HCT116 (cell line): ENCODE measurements around the gene PRKAG1. TPM values are rescaled to one million over a fixed set of nuclear protein-coding genes. Genes with fewer than 3 reads are reported as not detected.

ENCODE experiments used
- ATAC-seq: fragments of 200-7000 bp; cut with Tn5 transposase; 2 replicates; pipeline ENCODE4 v1.9.1; 2020; ENCODE audit warnings: mild to moderate bottlenecking, moderate library complexity
- BruUV-seq: library from RNA; stranded (reverse); fragments of 400-500 nt; replicated peaks from 2 replicates; lab custom pipeline; 2021; lab: Mats Ljungman, UMichigan
- CTCF ChIA-PET: fragments of 300-600 bp; sonication (Branson Sonifier 250); formaldehyde crosslinking; loops from one replicate; lab custom pipeline; 2021; ENCODE audit warnings: antibody characterized with exemption; lab: Charles Lee
- POLR2A ChIA-PET: fragments of 300-600, 350-600 bp; sonication (Branson Sonifier 250); formaldehyde crosslinking; loops from one replicate; lab custom pipeline; 2021; ENCODE audit warnings: antibody characterized with exemption; lab: Charles Lee
- RAD21 ChIA-PET, 2 experiments: fragments of 300-600 bp; sonication (Branson Sonifier 250); formaldehyde crosslinking; loops; one replicate each; lab custom pipeline; 2023; ENCODE audit warnings: low total read pairs in 2 of 2; ENCODE audit not compliant: uncharacterized antibody in 2 of 2, unreplicated experiment in 2 of 2, low non-redundant PET in 1 of 2; lab: Charles Lee
- DNase-seq: peaks from one replicate; pipeline ENCODE4 v3.0.0-alpha.2; 2010; ENCODE audit warnings: low read depth, low spot score
- H2AFZ ChIP-seq: fragments of 200-600 bp; shearing (Covaris generic), sonication (generic); 2 replicates; pipeline ENCODE4 v1.6.1; 2017; ENCODE audit warnings: low read depth, mixed run types, mixed read lengths, antibody characterized with exemption, low read length; ENCODE audit not compliant: poor library complexity, severe bottlenecking
- H3K27ac ChIP-seq: 2 replicates; pipeline ENCODE4 v1.5.1; 2012; ENCODE audit warnings: low read depth, low read length
- H3K27me3 ChIP-seq: fragments of 200-600 bp; sonication (generic); 2 replicates; pipeline ENCODE4 v1.6.1; 2016; ENCODE audit warnings: mixed run types, low read length, mixed read lengths; ENCODE audit not compliant: insufficient read depth
- H3K36me3 ChIP-seq, 2 experiments: fragments of 200-500 bp in 1 of 2; fragments of 200-600 bp in 1 of 2; sonication (Bioruptor generic) in 1 of 2; sonication (generic) in 1 of 2; 2 replicates each; pipeline versions ENCODE4 v1.5.1 to v1.6.1; 2014 to 2016; ENCODE audit warnings: low read length in 2 of 2, inconsistent platforms in 1 of 2, mixed read lengths in 1 of 2, mixed run types in 1 of 2; ENCODE audit not compliant: insufficient read depth in 2 of 2, control insufficient read depth in 1 of 2
- H3K4me1 ChIP-seq, 2 experiments: fragments of 200-600 bp in 1 of 2; sonication (generic) in 1 of 2; 2 replicates each; pipeline versions ENCODE4 v1.5.1 to v1.6.1; 2012 to 2017; ENCODE audit warnings: low read length in 2 of 2, inconsistent platforms in 1 of 2, mild to moderate bottlenecking in 1 of 2, mixed read lengths in 1 of 2, mixed run types in 1 of 2, moderate library complexity in 1 of 2; ENCODE audit not compliant: insufficient read depth in 2 of 2, control insufficient read depth in 1 of 2
- H3K4me2 ChIP-seq: fragments of 200-600 bp; sonication (generic); 2 replicates; pipeline ENCODE4 v1.6.1; 2017; ENCODE audit warnings: mixed run types, low read length, mixed read lengths
- H3K4me3 ChIP-seq, 2 experiments: fragments of 200-600 bp in 1 of 2; sonication (generic) in 1 of 2; replicated peaks in 1 of 2; 2 replicates each; pipeline ENCODE4 v1.5.1; 2011 to 2016; ENCODE audit warnings: low read length in 2 of 2, control low read depth in 1 of 2, low read depth in 1 of 2, mild to moderate bottlenecking in 1 of 2, mixed read lengths in 1 of 2, mixed run types in 1 of 2
- H3K79me2 ChIP-seq: fragments of 200-600 bp; sonication (generic); 2 replicates; pipeline ENCODE4 v1.6.1; 2017; ENCODE audit warnings: mild to moderate bottlenecking, mixed run types, low read length, moderate library complexity, mixed read lengths; ENCODE audit not compliant: insufficient read depth
- H3K9ac ChIP-seq: fragments of 200-600 bp; sonication (generic); 2 replicates; pipeline ENCODE4 v1.6.1; 2016; ENCODE audit warnings: low read length, mixed read lengths
- H3K9me2 ChIP-seq: fragments of 200-600 bp; sonication (generic), shearing (Covaris generic); 2 replicates; pipeline ENCODE4 v1.6.1; 2017; ENCODE audit warnings: mixed run types, mild to moderate bottlenecking, moderate library complexity; ENCODE audit not compliant: insufficient read depth
- H3K9me3 ChIP-seq, 2 experiments: fragments of 200-500 bp in 1 of 2; fragments of 200-600 bp in 1 of 2; sonication (Bioruptor generic) in 1 of 2; sonication (generic) in 1 of 2; 2 replicates each; pipeline ENCODE4 v1.6.1; 2014 to 2017; ENCODE audit warnings: low read length in 2 of 2, mixed read lengths in 2 of 2, inconsistent platforms in 1 of 2, low read depth in 1 of 2, mild to moderate bottlenecking in 1 of 2, mixed run types in 1 of 2, moderate library complexity in 1 of 2; ENCODE audit not compliant: control insufficient read depth in 1 of 2, insufficient read depth in 1 of 2
- H4K20me1 ChIP-seq: fragments of 200-600 bp; sonication (generic), shearing (Covaris generic); 2 replicates; pipeline ENCODE4 v1.6.1; 2017; ENCODE audit warnings: mixed run types, mild to moderate bottlenecking, moderate library complexity; ENCODE audit not compliant: insufficient read depth
- ATF3 ChIP-seq: IDR thresholded peaks from 2 replicates; pipeline ENCODE4 v1.6.1; 2012
- CBX3 ChIP-seq: IDR thresholded peaks from 2 replicates; pipeline ENCODE4 v1.6.1; 2012; ENCODE audit warnings: low read depth
- ELF1 ChIP-seq: IDR thresholded peaks from 2 replicates; pipeline ENCODE4 v1.6.1; 2012; ENCODE audit warnings: low read depth, borderline replicate concordance
- EZH2 ChIP-seq: fragments of 200-600 bp; sonication (generic); IDR thresholded peaks from 2 replicates; pipeline ENCODE4 v1.6.1; 2017; ENCODE audit warnings: antibody characterized with exemption, mixed run types
- JUND ChIP-seq: IDR thresholded peaks from 2 replicates; pipeline ENCODE4 v1.6.1; 2012
- POLR2A ChIP-seq: IDR thresholded peaks from 2 replicates; pipeline ENCODE4 v1.7.0; 2011; ENCODE audit warnings: borderline replicate concordance; ENCODE audit not compliant: insufficient read depth, insufficient read length; ENCODE audit errors: extremely low read depth
- POLR2AphosphoS5 ChIP-seq: IDR thresholded peaks from 2 replicates; pipeline ENCODE4 v1.6.1; 2011; ENCODE audit warnings: mild to moderate bottlenecking, low read depth, low read length, moderate library complexity
- RAD21 ChIP-seq: IDR thresholded peaks from 2 replicates; pipeline ENCODE4 v1.6.1; 2012; ENCODE audit warnings: low read depth, mild to moderate bottlenecking
- SP1 ChIP-seq: IDR thresholded peaks from 2 replicates; pipeline ENCODE4 v1.6.1; 2012; ENCODE audit warnings: low read depth
- SRF ChIP-seq: IDR thresholded peaks from 2 replicates; pipeline ENCODE4 v1.6.1; 2012; ENCODE audit warnings: low read depth
- TCF7L2 ChIP-seq: IDR thresholded peaks from 2 replicates; pipeline ENCODE4 v1.7.0; 2011; ENCODE audit warnings: borderline replicate concordance, inconsistent platforms; ENCODE audit not compliant: insufficient read depth, insufficient read length; ENCODE audit errors: extremely low read depth
- YY1 ChIP-seq: IDR thresholded peaks from 2 replicates; pipeline ENCODE4 v1.6.1; 2011; ENCODE audit warnings: low read length, low read depth, moderate library complexity, mild to moderate bottlenecking; ENCODE audit not compliant: insufficient replicate concordance; ENCODE audit errors: extremely low read depth
- ZBTB33 ChIP-seq: IDR thresholded peaks from 2 replicates; pipeline ENCODE4 v1.6.1; 2011; ENCODE audit warnings: mild to moderate bottlenecking, low read length, moderate library complexity; ENCODE audit not compliant: insufficient replicate concordance; ENCODE audit errors: extremely low read depth
- intact Hi-C: fragments of 100-400 bp; cut with micrococcal nuclease; formaldehyde crosslinking; loops from 2 replicates; pipeline ENCODE4 v1.10.0; 2022
- total RNA-seq: library from RNA; stranded (reverse); gene quantifications from one replicate; pipeline ENCODE4 v1.2.1, GENCODE V29; 2021; ENCODE audit not compliant: unreplicated experiment
- TF ChIP-seq, protein P1 (sequence below): IDR thresholded peaks from 2 replicates; pipeline ENCODE4 v1.6.1; 2012; ENCODE audit warnings: low read depth
- TF ChIP-seq, protein P2 (sequence below): IDR thresholded peaks from 2 replicates; pipeline ENCODE4 v1.6.1; 2012

The PRKAG1 gene
- total RNA-seq, 1 experiment from 2014 or later = 64.6 TPM

GRCh38 chr12:49052451-49053208 lies 34.1 kb upstream of the PRKAG1 start:
- H3K9me3 ChIP-seq = no peaks in the 10 kb centered on the region
- no peak overlapping the region for H2AFZ ChIP-seq
- intact Hi-C loops = no loop called here
- peaks cover 52 to 66% of the 10 kb centered on the region in 2 experiments for H3K36me3 ChIP-seq
- H3K79me2 ChIP-seq = peaks cover 70% of the 10 kb centered on the region
- no peak overlapping the region for H3K27ac ChIP-seq
- H3K4me2 ChIP-seq = no peak overlapping the region
- CTCF ChIA-PET = no interaction called here
- H3K9ac ChIP-seq = no peak overlapping the region
- peaks cover 7 to 19% of the 10 kb centered on the region in 2 experiments for H3K4me1 ChIP-seq
- RAD21 ChIA-PET = no interaction called here
- H3K27me3 ChIP-seq = no peaks in the 10 kb centered on the region
- TF ChIP-seq ZBTB33 (no peak), SRF (no peak), CBX3 (no peak), SP1 (no peak), ATF3 (no peak), EZH2 (no peak), JUND (no peak), POLR2A (no peak), POLR2AphosphoS5 (no peak), ELF1 (no peak), TCF7L2 (no peak), RAD21 (no peak), YY1 (no peak)
- TF ChIP-seq, protein P1, sequence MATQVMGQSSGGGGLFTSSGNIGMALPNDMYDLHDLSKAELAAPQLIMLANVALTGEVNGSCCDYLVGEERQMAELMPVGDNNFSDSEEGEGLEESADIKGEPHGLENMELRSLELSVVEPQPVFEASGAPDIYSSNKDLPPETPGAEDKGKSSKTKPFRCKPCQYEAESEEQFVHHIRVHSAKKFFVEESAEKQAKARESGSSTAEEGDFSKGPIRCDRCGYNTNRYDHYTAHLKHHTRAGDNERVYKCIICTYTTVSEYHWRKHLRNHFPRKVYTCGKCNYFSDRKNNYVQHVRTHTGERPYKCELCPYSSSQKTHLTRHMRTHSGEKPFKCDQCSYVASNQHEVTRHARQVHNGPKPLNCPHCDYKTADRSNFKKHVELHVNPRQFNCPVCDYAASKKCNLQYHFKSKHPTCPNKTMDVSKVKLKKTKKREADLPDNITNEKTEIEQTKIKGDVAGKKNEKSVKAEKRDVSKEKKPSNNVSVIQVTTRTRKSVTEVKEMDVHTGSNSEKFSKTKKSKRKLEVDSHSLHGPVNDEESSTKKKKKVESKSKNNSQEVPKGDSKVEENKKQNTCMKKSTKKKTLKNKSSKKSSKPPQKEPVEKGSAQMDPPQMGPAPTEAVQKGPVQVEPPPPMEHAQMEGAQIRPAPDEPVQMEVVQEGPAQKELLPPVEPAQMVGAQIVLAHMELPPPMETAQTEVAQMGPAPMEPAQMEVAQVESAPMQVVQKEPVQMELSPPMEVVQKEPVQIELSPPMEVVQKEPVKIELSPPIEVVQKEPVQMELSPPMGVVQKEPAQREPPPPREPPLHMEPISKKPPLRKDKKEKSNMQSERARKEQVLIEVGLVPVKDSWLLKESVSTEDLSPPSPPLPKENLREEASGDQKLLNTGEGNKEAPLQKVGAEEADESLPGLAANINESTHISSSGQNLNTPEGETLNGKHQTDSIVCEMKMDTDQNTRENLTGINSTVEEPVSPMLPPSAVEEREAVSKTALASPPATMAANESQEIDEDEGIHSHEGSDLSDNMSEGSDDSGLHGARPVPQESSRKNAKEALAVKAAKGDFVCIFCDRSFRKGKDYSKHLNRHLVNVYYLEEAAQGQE = no peak
- TF ChIP-seq, protein P2, sequence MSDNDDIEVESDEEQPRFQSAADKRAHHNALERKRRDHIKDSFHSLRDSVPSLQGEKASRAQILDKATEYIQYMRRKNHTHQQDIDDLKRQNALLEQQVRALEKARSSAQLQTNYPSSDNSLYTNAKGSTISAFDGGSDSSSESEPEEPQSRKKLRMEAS = no peak
- DNase-seq (no peak), ATAC-seq (no peak)
- H3K9me2 ChIP-seq = no peaks in the 10 kb centered on the region
- BruUV-seq = TSS peak; percentile 1
- POLR2A ChIA-PET = no interaction called here
- no peaks in the 10 kb centered on the region for H4K20me1 ChIP-seq
- H3K4me3 ChIP-seq = no peak overlapping the region
